Esophagus squamous epithelium (tissue), 5 donors: ENCODE measurements around the gene PDE3A. TPM values are rescaled to one million over a fixed set of nuclear protein-coding genes. Genes with fewer than 3 reads are reported as not detected.
"Not testable (repeated sequence)": the region's sequence is repeated elsewhere in the genome, so short reads cannot be mapped to it uniquely, and the experiment has no call there.

ENCODE experiments used
- DNase-seq: peaks from one replicate; lab custom pipeline; 2025; lab: John Stamatoyannopoulos, UW
- H3K27ac ChIP-seq, 4 donors: fragments of 200-600 bp; sonication (generic); one replicate each; pipeline ENCODE4 v1.5.1; 2016 to 2019; ENCODE audit warnings: mild to moderate bottlenecking in 1 of 4
- H3K27me3 ChIP-seq, 4 donors: fragments of 200-600 bp; sonication (generic); 1 replicate in 3 of 4; 2 replicates in 1 of 4; pipeline versions ENCODE4 v1.5.1 to v1.6.0; 2017 to 2021; ENCODE audit warnings: antibody characterized with exemption in 1 of 4
- H3K36me3 ChIP-seq, 3 donors: fragments of 200-600 bp; sonication (generic); one replicate each; pipeline ENCODE4 v1.5.1; 2016 to 2019
- H3K4me1 ChIP-seq, 3 donors: fragments of 200-600 bp; sonication (generic); one replicate each; pipeline ENCODE4 v1.5.1; 2017 to 2019
- H3K4me3 ChIP-seq, 4 donors: fragments of 200-600 bp; sonication (generic); 1 replicate in 3 of 4; 2 replicates in 1 of 4; pipeline ENCODE4 v1.5.1; 2016 to 2019; ENCODE audit warnings: mild to moderate bottlenecking in 2 of 4, moderate library complexity in 1 of 4
- H3K9me3 ChIP-seq, 3 donors: fragments of 200-600 bp; sonication (generic); one replicate each; pipeline ENCODE4 v1.5.1; 2016 to 2019
- POLR2A ChIP-seq, 4 donors: fragments of 450-650 bp; IDR thresholded peaks; one replicate each; pipeline ENCODE4 v1.6.1; 2017; ENCODE audit warnings: antibody characterized with exemption in 4 of 4, mild to moderate bottlenecking in 4 of 4, moderate library complexity in 3 of 4
- WGBS, 2 donors: methylation state at CpG; one replicate each; pipeline ENCODE4 v1.1.5; 2018; 5-methylcytosine and 5-hydroxymethylcytosine counted together
- intact Hi-C: fragments of 100-400 bp; cut with DNase I; formaldehyde crosslinking; loops from one replicate; pipeline ENCODE4 v1.15.0; 2022
- total RNA-seq, 4 donors: library from RNA; depleted of rRNA; stranded (reverse); fragments of >200 nt; gene quantifications; one replicate each; pipeline ENCODE4 v1.1.0, GENCODE V29; 2016
- TF ChIP-seq, protein P1 (sequence below), 6 experiments: fragments of 450-650 bp in 4 of 6; fragments of 200-600 bp in 2 of 6; sonication (generic) in 2 of 6; IDR thresholded peaks; one replicate each; pipeline ENCODE4 v1.5.1; 2016 to 2019; ENCODE audit warnings: antibody characterized with exemption in 6 of 6, mild to moderate bottlenecking in 4 of 6, moderate library complexity in 4 of 6
- donor health status: DM: yes; HTN: yes; CAD: no.

Gene PDE3A
- total RNA-seq, 4 donors from 2014 or later: 0.30 to 5.5 (median 3.1) TPM

GRCh38 chr12:20604408-20605067, 236.2 kb downstream of the PDE3A start:
- H3K9me3 ChIP-seq: no peaks in the 10 kb centered on the region
- TF ChIP-seq, protein P1, sequence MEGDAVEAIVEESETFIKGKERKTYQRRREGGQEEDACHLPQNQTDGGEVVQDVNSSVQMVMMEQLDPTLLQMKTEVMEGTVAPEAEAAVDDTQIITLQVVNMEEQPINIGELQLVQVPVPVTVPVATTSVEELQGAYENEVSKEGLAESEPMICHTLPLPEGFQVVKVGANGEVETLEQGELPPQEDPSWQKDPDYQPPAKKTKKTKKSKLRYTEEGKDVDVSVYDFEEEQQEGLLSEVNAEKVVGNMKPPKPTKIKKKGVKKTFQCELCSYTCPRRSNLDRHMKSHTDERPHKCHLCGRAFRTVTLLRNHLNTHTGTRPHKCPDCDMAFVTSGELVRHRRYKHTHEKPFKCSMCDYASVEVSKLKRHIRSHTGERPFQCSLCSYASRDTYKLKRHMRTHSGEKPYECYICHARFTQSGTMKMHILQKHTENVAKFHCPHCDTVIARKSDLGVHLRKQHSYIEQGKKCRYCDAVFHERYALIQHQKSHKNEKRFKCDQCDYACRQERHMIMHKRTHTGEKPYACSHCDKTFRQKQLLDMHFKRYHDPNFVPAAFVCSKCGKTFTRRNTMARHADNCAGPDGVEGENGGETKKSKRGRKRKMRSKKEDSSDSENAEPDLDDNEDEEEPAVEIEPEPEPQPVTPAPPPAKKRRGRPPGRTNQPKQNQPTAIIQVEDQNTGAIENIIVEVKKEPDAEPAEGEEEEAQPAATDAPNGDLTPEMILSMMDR (IDR thresholded peaks at IDR 0.05): no peak
- TF ChIP-seq POLR2A (IDR thresholded peaks at IDR 0.05): no peak
- no peak overlapping the region for H3K4me3 ChIP-seq
- intact Hi-C loops: no loop called here
- H3K4me1 ChIP-seq: no peaks in the 10 kb centered on the region
- DNase-seq: no peak
- H3K27ac ChIP-seq: no peak overlapping the region
- no peaks in the 10 kb centered on the region for H3K27me3 ChIP-seq
- WGBS, 2 donors: 51 to 54% methylated on average over 3 of the region's 3 CpGs
- no peaks in the 10 kb centered on the region for H3K36me3 ChIP-seq

DNA sequence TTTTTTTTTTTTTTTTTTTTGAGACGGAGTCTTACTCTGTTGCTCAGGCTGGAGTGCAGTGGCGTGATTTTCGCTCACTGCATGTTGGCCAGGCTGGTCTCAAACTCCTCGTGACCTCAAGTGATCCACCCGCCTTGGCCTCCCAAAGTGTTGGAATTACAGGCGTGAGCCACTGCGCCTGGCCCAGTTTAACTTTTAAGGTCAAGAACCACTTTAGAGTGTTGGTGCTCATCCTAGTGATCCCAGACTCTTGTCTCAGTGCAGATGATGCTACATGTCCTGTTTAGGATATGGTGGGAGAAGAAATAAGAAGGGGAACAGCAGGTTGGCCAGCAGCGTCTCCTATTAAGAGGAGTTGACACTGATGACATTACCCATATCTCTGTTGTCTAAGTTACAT, 246.7 kb downstream of the PDE3A start:
- H3K36me3 ChIP-seq, H3K9me3 ChIP-seq, H3K4me1 ChIP-seq, intact Hi-C loops, H3K27ac ChIP-seq, H3K27me3 ChIP-seq, H3K4me3 ChIP-seq, DNase-seq: not testable (repeated sequence)
- 79 to 93% methylated on average over 4 to 8 of the region's 8 CpGs for WGBS, 2 donors

GRCh38 chr12:20616093-20616492, 247.8 kb downstream of the PDE3A start:
- Histone ChIP-seq H3K4me3 (no peak overlapping the region), H3K9me3 (no peaks in the 10 kb centered on the region), H3K36me3 (no peaks in the 10 kb centered on the region), H3K27me3 (no peaks in the 10 kb centered on the region), H3K27ac (no peak overlapping the region), H3K4me1 (no peaks in the 10 kb centered on the region)
- TF ChIP-seq, protein P1 (IDR thresholded peaks at IDR 0.05): no peak
- no peak for TF ChIP-seq POLR2A (IDR thresholded peaks at IDR 0.05)
- DNase-seq: no peak
- intact Hi-C loops: no loop called here
- WGBS, 2 donors: 85 to 96% methylated on average over 6 of the region's 6 CpGs

DNA sequence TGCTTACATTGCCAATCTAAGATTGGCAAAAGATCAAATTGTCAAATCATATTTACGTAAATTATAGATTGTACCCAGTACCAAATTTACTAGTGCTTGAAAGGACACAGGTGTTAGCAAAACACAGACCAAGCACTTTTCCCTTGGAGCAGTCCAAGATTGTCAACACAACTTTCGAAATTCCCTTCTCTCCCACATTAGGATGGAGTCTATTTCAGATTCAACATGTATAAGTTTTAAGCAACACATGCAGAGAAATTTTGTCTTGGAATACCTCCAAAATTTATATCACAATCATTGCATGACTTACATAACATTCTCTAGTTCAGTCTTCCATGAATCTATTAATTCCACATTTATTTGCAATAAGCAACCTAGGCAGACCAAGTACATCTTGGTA, 251.9 kb downstream of the PDE3A start:
- DNase-seq: no peak
- TF ChIP-seq POLR2A (IDR thresholded peaks at IDR 0.05): no peak
- TF ChIP-seq, protein P1 (IDR thresholded peaks at IDR 0.05): no peak
- Histone ChIP-seq H3K4me1 (no peaks in the 10 kb centered on the region), H3K27ac (no peak overlapping the region), H3K27me3 (no peaks in the 10 kb centered on the region), H3K4me3 (no peak overlapping the region), H3K9me3 (no peaks in the 10 kb centered on the region), H3K36me3 (no peaks in the 10 kb centered on the region)
- intact Hi-C loops: no loop called here
- 71 to 79% methylated on average over 2 of the region's 2 CpGs for WGBS, 2 donors

DNA sequence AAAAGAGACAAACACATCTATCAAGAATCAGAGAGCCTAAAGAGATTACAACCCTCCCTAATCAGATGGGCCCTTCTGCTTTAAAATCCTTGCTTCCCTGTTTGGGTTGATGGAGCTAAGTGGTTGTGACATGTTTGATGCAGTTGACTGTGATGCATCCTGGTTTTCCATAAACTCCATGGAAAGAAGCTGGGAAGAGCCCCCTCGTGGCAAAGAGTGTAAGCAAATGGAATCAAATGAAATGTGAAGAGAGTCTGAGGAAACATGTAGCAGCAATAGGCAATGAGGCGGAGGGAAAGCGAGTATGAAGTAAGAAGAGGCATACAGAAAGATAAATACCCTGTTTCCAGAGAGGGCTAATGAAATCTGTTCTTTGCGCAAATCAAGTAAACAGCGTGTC, 256.4 kb downstream of the PDE3A start:
- H3K36me3 ChIP-seq: no peaks in the 10 kb centered on the region
- H3K9me3 ChIP-seq: no peaks in the 10 kb centered on the region
- no peak overlapping the region for H3K27ac ChIP-seq
- H3K27me3 ChIP-seq: no peaks in the 10 kb centered on the region
- H3K4me3 ChIP-seq: no peak overlapping the region
- peaks cover 0 to 8% (median 4%) of the 10 kb centered on the region in 3 donors for H3K4me1 ChIP-seq
- 74 to 75% methylated on average over 5 of the region's 5 CpGs for WGBS, 2 donors
- intact Hi-C loops: no loop called here
- DNase-seq: no peak
- TF ChIP-seq, protein P1 (IDR thresholded peaks at IDR 0.05): no peak
- no peak for TF ChIP-seq POLR2A (IDR thresholded peaks at IDR 0.05)
